ENCODE data around the gene MCTP2.

- TF ChIP-seq JUN (CRISPR knock-in tag; IDR thresholded peaks at IDR 0.05) (no peak), SMAD3 (CRISPR knock-in tag; IDR thresholded peaks at IDR 0.05; ENCODE audit: borderline replicate concordance) (no peak), CTCF (IDR thresholded peaks at IDR 0.05) (no peak)
Measured at GRCh38 chr15:94255540-94255939, 24.2 kb downstream of the MCTP2 start.

All from WTC11 (cell line).